ENCODE data around the gene TOB1. TPM values are rescaled to one million over a fixed set of nuclear protein-coding genes. Genes with fewer than 3 reads are reported as not detected.
A peak's percentile ranks its signal among the peaks of the same experiment; 100 is the strongest.

The TOB1 gene
- total RNA-seq, 2 experiments from 2014 or later: 419 to 449 TPM

GRCh38 chr17:50867363-50868139 lies 1.4 kb upstream of the TOB1 start:
- peak overlapping the region; percentile 98 for H3K27ac Mint-ChIP-seq
- POLR2A ChIA-PET: interaction anchor here (0.6 to 8.2 kb wide), 30 partner anchors 11 to 1160 kb away, joined by 3 to 278 read pairs (median 8); partner anchors contain the start of genes ANKRD40, LUC7L3, NME1 and NME2

GRCh38 chr17:50866950-50867362 lies 802 bp upstream of the TOB1 start:
- POLR2A ChIA-PET: interaction anchor here (0.6 to 8.2 kb wide), 33 partner anchors 8 to 1159 kb away, joined by 3 to 278 read pairs (median 9); partner anchors contain the start of genes ANKRD40, LUC7L3, NME1 and NME2
- H3K4me1 ChIP-seq (ENCODE audit: insufficient read depth, low read length): peaks cover 45% of the 10 kb centered on the region

More at GRCh38 chr17:50867363-50868139, 1.4 kb upstream of the TOB1 start:
- peaks cover 15% of the 10 kb centered on the region for H3K36me3 ChIP-seq (ENCODE audit: insufficient read depth, low read length)
- H3K4me1 ChIP-seq (ENCODE audit: insufficient read depth, low read length): peaks cover 51% of the 10 kb centered on the region
- no peak for TF ChIP-seq CTCF (IDR thresholded peaks at IDR 0.05)
- peaks cover 5% of the 10 kb centered on the region for H3K27me3 Mint-ChIP-seq
- peak overlapping the region; percentile 92 for H3K4me3 Mint-ChIP-seq
- peak overlapping the region; percentile 92 to 98 for H3K27ac ChIP-seq (ENCODE audit: low read depth in 1 of 2, low read length in 2 of 2)
- intact Hi-C loops (cut with DNase I, micrococcal nuclease): loop anchor here (1.0 to 10.0 kb wide), 4 partner anchors 43 to 387 kb away; partner anchors contain the start of gene NME1 (in 1 of the 2)
- DNase-seq: peak; percentile 69 to 93 (median 76)
- ATAC-seq (ENCODE audit: poor library complexity): peak; percentile 48
- H3K27me3 ChIP-seq (ENCODE audit: control insufficient read depth in 1 of 2, insufficient read depth in 2 of 2, low read length in 2 of 2): no peaks in the 10 kb centered on the region
- no peaks in the 10 kb centered on the region for H3K9me3 ChIP-seq (ENCODE audit: control insufficient read depth in 1 of 2, insufficient read depth in 1 of 2, low read length in 2 of 2)
- H3K4me1 Mint-ChIP-seq (ENCODE audit: low read depth): peaks cover 71% of the 10 kb centered on the region
- CTCF ChIA-PET: interaction anchor here (0.6 to 1.4 kb wide), 5 partner anchors 11 to 1649 kb away, joined by 3 to 5 read pairs (median 3); no protein-coding TSS in a partner anchor
- H3K9me3 Mint-ChIP-seq: no peaks in the 10 kb centered on the region
- H3K36me3 Mint-ChIP-seq (ENCODE audit: low read depth): peaks cover 45% of the 10 kb centered on the region
- peak overlapping the region; percentile 92 for H3K4me3 ChIP-seq (ENCODE audit: low read length)

More at GRCh38 chr17:50866950-50867362, 802 bp upstream of the TOB1 start:
- Histone ChIP-seq H3K27ac (ENCODE audit: low read depth in 1 of 2, low read length in 2 of 2) (peak overlapping the region; percentile 92 to 98), H3K9me3 (ENCODE audit: control insufficient read depth in 1 of 2, insufficient read depth in 1 of 2, low read length in 2 of 2) (no peaks in the 10 kb centered on the region), H3K4me3 (ENCODE audit: low read length) (peak overlapping the region; percentile 92), H3K27me3 (ENCODE audit: control insufficient read depth in 1 of 2, insufficient read depth in 2 of 2, low read length in 2 of 2) (no peaks in the 10 kb centered on the region), H3K36me3 (ENCODE audit: insufficient read depth, low read length) (peaks cover 20% of the 10 kb centered on the region)
- no peaks in the 10 kb centered on the region for H3K9me3 Mint-ChIP-seq
- peak overlapping the region; percentile 92 for H3K4me3 Mint-ChIP-seq
- ATAC-seq (ENCODE audit: poor library complexity) (peak; percentile 22), DNase-seq (peak in 13 of 14 experiments; percentile 50 to 87 (median 67))
- peaks cover 68% of the 10 kb centered on the region for H3K4me1 Mint-ChIP-seq (ENCODE audit: low read depth)
- H3K27ac Mint-ChIP-seq: peak overlapping the region; percentile 98
- CTCF ChIA-PET: interaction anchor here (0.9 to 6.8 kb wide), 5 partner anchors 11 to 52 kb away, joined by 3 to 45 read pairs (median 3); no protein-coding TSS in a partner anchor
- intact Hi-C loops (cut with DNase I, micrococcal nuclease): loop anchor here (1.0 to 10.0 kb wide), 4 partner anchors 43 to 388 kb away; partner anchors contain the start of gene NME1 (in 1 of the 2)
- H3K27me3 Mint-ChIP-seq: peaks cover 5% of the 10 kb centered on the region
- TF ChIP-seq CTCF (IDR thresholded peaks at IDR 0.05): no peak
- peaks cover 48% of the 10 kb centered on the region for H3K36me3 Mint-ChIP-seq (ENCODE audit: low read depth)
